H1 (cell line): ENCODE data around the gene RRAGC. TPM values are rescaled to one million over a fixed set of nuclear protein-coding genes. Genes with fewer than 3 reads are reported as not detected.
A peak's percentile ranks its signal among the peaks of the same experiment; 100 is the strongest.

Experiments
- CTCF ChIA-PET: fragments of 300-600 bp; sonication (Branson Sonifier 250); formaldehyde crosslinking; loops from one replicate; lab custom pipeline; 2021; ENCODE audit not compliant: partially characterized antibody; lab: Charles Lee
- POLR2A ChIA-PET: fragments of 300-600 bp; sonication (Branson Sonifier 250); formaldehyde crosslinking; loops from one replicate; lab custom pipeline; 2021; ENCODE audit warnings: inconsistent platforms; ENCODE audit not compliant: partially characterized antibody; lab: Charles Lee
- DNase-seq, 2 experiments: peaks; one replicate each; pipeline versions ENCODE4 v3.0.0 to v3.0.0-alpha.2; 2010 to 2022; ENCODE audit warnings: low spot score in 2 of 2, low read depth in 1 of 2, mixed read lengths in 1 of 2
- FAIRE-seq: peaks from 2 replicates; lab custom pipeline; 2011; peaks lifted over from hg19 to GRCh38; lab: Jason Lieb, UNC
- H2AFZ ChIP-seq: 2 replicates; pipeline ENCODE4 v1.8.1; 2012; ENCODE audit warnings: low read length, inconsistent platforms
- H2AK5ac ChIP-seq: 2 replicates; pipeline ENCODE4 v1.6.1; 2013; ENCODE audit warnings: low read depth, low read length
- H2BK120ac ChIP-seq: replicated peaks from 2 replicates; pipeline ENCODE3; 2013; ENCODE audit warnings: low read depth, low read length, inconsistent platforms
- H2BK12ac ChIP-seq: 2 replicates; pipeline ENCODE4 v1.6.1; 2013; ENCODE audit warnings: low read depth, low read length
- H2BK15ac ChIP-seq: 2 replicates; pipeline ENCODE4 v1.6.1; 2013; ENCODE audit warnings: low read length
- H2BK20ac ChIP-seq: 2 replicates; pipeline ENCODE4 v1.6.1; 2013; ENCODE audit warnings: low read length
- H2BK5ac ChIP-seq: 2 replicates; pipeline ENCODE4 v1.6.1; 2013; ENCODE audit warnings: low read depth, low read length
- H3K14ac ChIP-seq: 2 replicates; pipeline ENCODE4 v1.6.1; 2013; ENCODE audit warnings: inconsistent platforms; ENCODE audit not compliant: insufficient read length
- H3K18ac ChIP-seq: 2 replicates; pipeline ENCODE4 v1.6.1; 2013; ENCODE audit warnings: low read length; ENCODE audit errors: extremely low read depth
- H3K23ac ChIP-seq: 2 replicates; pipeline ENCODE4 v1.6.1; 2013; ENCODE audit warnings: inconsistent platforms; ENCODE audit not compliant: insufficient read length
- H3K23me2 ChIP-seq: 2 replicates; pipeline ENCODE4 v1.6.1; 2013; ENCODE audit warnings: low read depth, low read length
- H3K27ac ChIP-seq: 2 replicates; pipeline ENCODE4 v1.6.1; 2011; ENCODE audit warnings: low read depth, low read length, inconsistent platforms
- H3K27me3 ChIP-seq, 4 experiments: replicated peaks in 1 of 4; 1 replicate in 1 of 4; 2 replicates in 3 of 4; pipeline versions ENCODE4 v1.6.1 to v1.8.1; 2011 to 2013; ENCODE audit warnings: low read length in 3 of 4, mild to moderate bottlenecking in 3 of 4, inconsistent platforms in 2 of 4, mixed read lengths in 2 of 4, moderate library complexity in 1 of 4; ENCODE audit not compliant: control insufficient read depth in 3 of 4, insufficient read depth in 3 of 4; ENCODE audit errors: extremely low read depth in 1 of 4
- H3K36me3 ChIP-seq, 4 experiments: 2 replicates each; pipeline versions ENCODE4 v1.6.1 to v1.8.1; 2011 to 2013; ENCODE audit warnings: mild to moderate bottlenecking in 4 of 4, low read length in 3 of 4, moderate library complexity in 2 of 4, control low read depth in 1 of 4, inconsistent platforms in 1 of 4; ENCODE audit not compliant: insufficient read depth in 4 of 4, control insufficient read depth in 2 of 4
- H3K4ac ChIP-seq: replicated peaks from 2 replicates; pipeline ENCODE3; 2013; ENCODE audit warnings: low read length, low read depth, mixed read lengths, inconsistent platforms; ENCODE audit not compliant: insufficient read length
- H3K4me1 ChIP-seq, 4 experiments: replicated peaks in 1 of 4; 1 replicate in 1 of 4; 2 replicates in 3 of 4; pipeline versions ENCODE4 v1.6.1 to v1.8.1; 2011 to 2013; ENCODE audit warnings: low read length in 3 of 4, inconsistent platforms in 2 of 4, mixed read lengths in 1 of 4; ENCODE audit not compliant: insufficient read depth in 4 of 4, control insufficient read depth in 3 of 4
- H3K4me2 ChIP-seq, 2 experiments: 2 replicates each; pipeline versions ENCODE4 v1.6.1 to v1.8.1; 2011 to 2013; ENCODE audit warnings: low read depth in 2 of 2, low read length in 2 of 2, control low read depth in 1 of 2, inconsistent platforms in 1 of 2, mild to moderate bottlenecking in 1 of 2; ENCODE audit not compliant: insufficient read depth in 1 of 2
- H3K4me3 ChIP-seq, 4 experiments: fragments of 200-600, 300-600 bp in 1 of 4; sonication (generic), shearing (Covaris generic), sonication (Bioruptor Twin) in 1 of 4; 2 replicates each; pipeline versions ENCODE4 v1.5.1 to v1.8.1; 2011 to 2016; ENCODE audit warnings: low read length in 4 of 4, low read depth in 3 of 4, control low read depth in 2 of 4, inconsistent platforms in 2 of 4, mild to moderate bottlenecking in 2 of 4, mixed read lengths in 1 of 4, moderate library complexity in 1 of 4; ENCODE audit not compliant: insufficient read depth in 2 of 4; ENCODE audit errors: extremely low read depth in 1 of 4
- H3K56ac ChIP-seq: replicated peaks from 2 replicates; pipeline ENCODE3; 2013; ENCODE audit warnings: low read depth, mild to moderate bottlenecking, mixed read lengths, low read length, inconsistent platforms; ENCODE audit not compliant: insufficient read length
- H3K79me1 ChIP-seq: 2 replicates; pipeline ENCODE4 v1.6.1; 2013; ENCODE audit warnings: low read depth, low read length, control low read depth
- H3K79me2 ChIP-seq, 2 experiments: 2 replicates each; pipeline versions ENCODE4 v1.6.1 to v1.8.1; 2012 to 2013; ENCODE audit warnings: low read length in 2 of 2, mild to moderate bottlenecking in 2 of 2, inconsistent platforms in 1 of 2; ENCODE audit not compliant: insufficient read depth in 2 of 2, control insufficient read depth in 1 of 2
- H3K9ac ChIP-seq, 4 experiments: replicated peaks in 1 of 4; 1 replicate in 1 of 4; 2 replicates in 3 of 4; pipeline versions ENCODE4 v1.6.1 to v1.8.1; 2011 to 2013; ENCODE audit warnings: low read depth in 3 of 4, low read length in 3 of 4, control low read depth in 2 of 4, mild to moderate bottlenecking in 2 of 4, moderate library complexity in 2 of 4, inconsistent platforms in 1 of 4; ENCODE audit errors: extremely low read depth in 1 of 4
- H3K9me3 ChIP-seq, 2 experiments: 2 replicates each; pipeline versions ENCODE4 v1.6.1 to v1.8.1; 2012 to 2013; ENCODE audit warnings: mild to moderate bottlenecking in 2 of 2, moderate library complexity in 2 of 2, control low read depth in 1 of 2, inconsistent platforms in 1 of 2, low read depth in 1 of 2, low read length in 1 of 2, mixed read lengths in 1 of 2; ENCODE audit not compliant: insufficient read depth in 2 of 2
- H4K20me1 ChIP-seq, 2 experiments: replicated peaks in 1 of 2; 2 replicates each; pipeline versions ENCODE3 to v1.8.1; 2011 to 2013; ENCODE audit warnings: inconsistent platforms in 2 of 2, low read length in 2 of 2, mild to moderate bottlenecking in 1 of 2; ENCODE audit not compliant: insufficient read depth in 2 of 2, control insufficient read depth in 1 of 2
- H4K5ac ChIP-seq: 2 replicates; pipeline ENCODE4 v1.6.1; 2013; ENCODE audit warnings: low read length, low read depth, mixed read lengths, inconsistent platforms; ENCODE audit not compliant: insufficient read length
- H4K8ac ChIP-seq: 2 replicates; pipeline ENCODE4 v1.8.0; 2013; ENCODE audit warnings: mild to moderate bottlenecking, moderate library complexity, low read length, inconsistent platforms; ENCODE audit not compliant: insufficient read depth; ENCODE audit errors: extremely low read depth
- H4K91ac ChIP-seq: replicated peaks from 2 replicates; pipeline ENCODE3; 2013; ENCODE audit warnings: low read length, mixed read lengths, inconsistent platforms; ENCODE audit not compliant: insufficient read length
- BCL11A ChIP-seq, 2 experiments: IDR thresholded peaks; one replicate each; pipeline ENCODE4 v1.6.1; 2011; ENCODE audit warnings: low read depth in 2 of 2, low read length in 2 of 2, mild to moderate bottlenecking in 2 of 2
- BRCA1 ChIP-seq: IDR thresholded peaks from 2 replicates; pipeline ENCODE4 v1.6.1; 2012; ENCODE audit warnings: low read depth, low read length, improper control_type of control experiment
- GTF2F1 ChIP-seq: IDR thresholded peaks from 2 replicates; pipeline ENCODE4 v1.6.1; 2012; ENCODE audit warnings: low read depth, low read length, improper control_type of control experiment, borderline replicate concordance
- NANOG ChIP-seq: IDR thresholded peaks from 2 replicates; pipeline ENCODE4 v1.6.1; 2011; ENCODE audit warnings: low read length, low read depth, mild to moderate bottlenecking, inconsistent platforms; ENCODE audit not compliant: insufficient read depth, poor library complexity, severe bottlenecking
- PHF8 ChIP-seq: fragments of 200-600 bp; sonication (generic); conservative IDR thresholded peaks from 2 replicates; pipeline ENCODE4 v1.7.1; 2012; ENCODE audit warnings: low read depth, mild to moderate bottlenecking, inconsistent platforms, low read length, moderate library complexity
- RXRA ChIP-seq: IDR thresholded peaks from 2 replicates; pipeline ENCODE4 v1.6.1; 2011; ENCODE audit warnings: low read depth, mild to moderate bottlenecking, low read length, moderate library complexity; ENCODE audit not compliant: insufficient read depth
- SAP30 ChIP-seq: fragments of 300-600 bp; sonication (generic); IDR thresholded peaks from 2 replicates; pipeline ENCODE4 v1.7.1; 2012; ENCODE audit warnings: low read length, moderate library complexity, mild to moderate bottlenecking, inconsistent platforms; ENCODE audit not compliant: insufficient read depth, insufficient replicate concordance
- SIRT6 ChIP-seq: IDR thresholded peaks from one replicate; pipeline ENCODE4 v1.7.1; 2012; ENCODE audit warnings: low read length, inconsistent platforms
- SP2 ChIP-seq: IDR thresholded peaks from 2 replicates; pipeline ENCODE4 v1.6.1; 2012; ENCODE audit warnings: mild to moderate bottlenecking, low read length, inconsistent platforms
- WGBS, 2 experiments: shearing (Covaris generic) in 1 of 2; methylation state at CpG; one replicate each; pipeline versions ENCODE4 v1.1.6 to v1.1.7; 2013 to 2015; ENCODE audit warnings: low lambda C conversion rate in 2 of 2, mixed read lengths in 2 of 2, inconsistent platforms in 1 of 2, low coverage in 1 of 2, missing lambda C conversion rate in 1 of 2; ENCODE audit not compliant: insufficient replicate concordance in 2 of 2, insufficient coverage in 1 of 2, insufficient read length in 1 of 2; ENCODE audit errors: extremely low coverage in 1 of 2, missing lambda C conversion rate in 1 of 2; 5-methylcytosine and 5-hydroxymethylcytosine counted together
- polyA plus RNA-seq, 7 experiments: library from polyadenylated mRNA; depleted of rRNA in 3 of 7; stranded (reverse) in 5 of 7; unstranded in 2 of 7; fragments of >200 nt in 5 of 7; fragments of 200-250 nt in 2 of 7; gene quantifications; 1 replicate in 5 of 7; 2 replicates in 1 of 7; 4 replicates in 1 of 7; pipeline versions ENCODE4 v1.2.1 to v1.2.3, GENCODE V29; 2011 to 2013; ENCODE audit warnings: missing spikeins in 2 of 7, mixed read lengths in 2 of 7
- total RNA-seq: library from RNA; stranded (reverse); fragmentation: NEBNext Ultra II Directional; extraction: Animal tissue kit (Norgen Biotek cat#: 25700); gene quantifications from 2 replicates; pipeline ENCODE4 v1.2.1, GENCODE V29; 2021
- TF ChIP-seq, protein P1 (sequence below): IDR thresholded peaks from 2 replicates; pipeline ENCODE4 v1.6.1; 2011; ENCODE audit warnings: low read depth, mild to moderate bottlenecking, low read length; ENCODE audit not compliant: insufficient read depth
- TF ChIP-seq, protein P2 (sequence below): IDR thresholded peaks from 2 replicates; pipeline ENCODE4 v1.6.1; 2011; ENCODE audit warnings: low read length, improper control_type of control experiment

The RRAGC gene
- total and polyA plus RNA-seq, 2 of the 8 experiments (the other 6 are each of a cell fraction or from before 2014, with no cell fraction given): 12.0 to 16.5 TPM

DNA sequence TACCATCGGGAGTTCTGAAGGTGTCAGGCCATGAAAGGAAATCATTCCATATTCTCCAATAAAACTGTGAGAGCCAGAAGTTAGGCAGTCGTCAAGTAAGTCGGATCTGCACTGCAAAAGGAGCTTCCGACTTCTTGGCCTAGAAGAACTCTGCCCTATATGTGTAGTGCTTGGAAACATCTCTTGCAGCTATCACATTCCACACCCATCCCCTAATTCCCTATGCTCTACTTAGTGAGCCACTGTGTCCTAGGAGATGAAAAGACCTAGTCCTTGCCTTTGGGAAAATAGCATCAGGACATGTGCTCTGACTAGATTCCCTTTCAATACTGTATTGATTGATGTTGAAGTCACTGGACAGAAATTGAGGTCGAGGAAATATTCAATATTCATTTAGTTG is 30.0 kb upstream of the RRAGC start:
- Histone ChIP-seq H3K27me3 (no peaks in the 10 kb centered on the region; a peak in 1 of 7 replicates), H4K8ac (no peak overlapping the region), H2BK20ac (no peak overlapping the region), H3K4me2 (no peak overlapping the region), H3K4me3 (no peak overlapping the region), H3K56ac (no peak overlapping the region), H2AK5ac (no peak overlapping the region), H2BK12ac (no peak overlapping the region), H2AFZ (no peak overlapping the region), H3K18ac (no peak overlapping the region), H3K9me3 (no peaks in the 10 kb centered on the region), H2BK120ac (no peak overlapping the region), H3K14ac (no peak overlapping the region), H3K79me1 (no peaks in the 10 kb centered on the region), H3K27ac (no peak overlapping the region), H4K20me1 (no peaks in the 10 kb centered on the region), H3K4ac (no peak overlapping the region), H3K23me2 (no peaks in the 10 kb centered on the region), H3K4me1 (peaks cover 0 to 2% (median under 1%) of the 10 kb centered on the region in 4 experiments; a peak in 2 of 7 replicates), H4K5ac (no peak overlapping the region), H3K9ac (no peak overlapping the region), H4K91ac (no peak overlapping the region), H3K79me2 (no peaks in the 10 kb centered on the region), H3K23ac (no peak overlapping the region), H2BK15ac (no peak overlapping the region), H3K36me3 (no peaks in the 10 kb centered on the region), H2BK5ac (no peak overlapping the region)
- no peak for TF ChIP-seq BRCA1
- TF ChIP-seq SIRT6: no peak
- no peak for TF ChIP-seq BCL11A (IDR thresholded peaks at IDR 0.05; ENCODE audit: low read depth in 2 of 2, low read length in 2 of 2)
- no peak for TF ChIP-seq PHF8
- no peak for TF ChIP-seq NANOG
- no peak for TF ChIP-seq GTF2F1
- no peak for TF ChIP-seq SAP30
- TF ChIP-seq, protein P1, sequence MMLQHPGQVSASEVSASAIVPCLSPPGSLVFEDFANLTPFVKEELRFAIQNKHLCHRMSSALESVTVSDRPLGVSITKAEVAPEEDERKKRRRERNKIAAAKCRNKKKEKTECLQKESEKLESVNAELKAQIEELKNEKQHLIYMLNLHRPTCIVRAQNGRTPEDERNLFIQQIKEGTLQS: no peak
- TF ChIP-seq, protein P2, sequence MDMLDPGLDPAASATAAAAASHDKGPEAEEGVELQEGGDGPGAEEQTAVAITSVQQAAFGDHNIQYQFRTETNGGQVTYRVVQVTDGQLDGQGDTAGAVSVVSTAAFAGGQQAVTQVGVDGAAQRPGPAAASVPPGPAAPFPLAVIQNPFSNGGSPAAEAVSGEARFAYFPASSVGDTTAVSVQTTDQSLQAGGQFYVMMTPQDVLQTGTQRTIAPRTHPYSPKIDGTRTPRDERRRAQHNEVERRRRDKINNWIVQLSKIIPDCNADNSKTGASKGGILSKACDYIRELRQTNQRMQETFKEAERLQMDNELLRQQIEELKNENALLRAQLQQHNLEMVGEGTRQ: no peak
- no peak for TF ChIP-seq SP2
- TF ChIP-seq RXRA: no peak
- ChIA-PET POLR2A (interaction anchor here (0.6 to 1.1 kb wide), 3 partner anchors 9 to 44 kb away, joined by 4 read pairs; no protein-coding TSS in a partner anchor), CTCF (interaction anchor here (1.2 kb wide), 1 partner anchor 202 kb away, joined by 3 read pairs; no protein-coding TSS in a partner anchor)
- peak in 1 of 2 experiments; percentile 6 for DNase-seq
- no peak for FAIRE-seq
- 83% methylated on average over 5 of the region's 5 CpGs; no CpG with 5 or more reads in 1 of the 2 experiments for WGBS, 2 experiments
